ENCODE data around the gene TSHZ1.
"Not testable (repeated sequence)": the region's sequence is repeated elsewhere in the genome, so short reads cannot be mapped to it uniquely, and the experiment has no call there.

The TSHZ1 gene

DNA sequence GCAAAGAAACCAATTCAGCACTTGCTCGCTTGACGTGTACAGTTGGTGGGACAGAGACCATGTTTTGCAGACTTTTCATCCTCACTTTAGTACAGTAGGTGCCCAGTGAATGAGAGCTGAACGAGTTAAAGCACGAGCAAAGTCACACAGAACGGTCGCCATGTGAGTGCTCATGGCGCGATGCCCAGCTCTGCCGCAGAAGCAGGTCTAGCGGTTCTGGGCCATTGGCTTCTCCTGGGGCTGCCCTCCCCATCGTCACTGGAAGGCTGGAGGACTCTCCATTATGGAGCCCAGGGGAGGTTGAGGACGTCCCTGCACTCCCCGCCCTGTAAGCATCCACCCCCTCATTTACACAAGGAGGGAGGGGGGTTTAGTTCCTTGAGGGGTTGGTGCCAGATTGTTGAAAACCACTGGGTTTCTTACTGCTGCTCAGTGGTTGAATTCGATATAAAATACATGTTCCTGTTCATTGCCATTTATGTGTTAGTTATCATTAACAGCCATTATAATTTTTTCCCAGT is 26.6 kb upstream of the TSHZ1 start:
- no peak overlapping the region for H3K4me3 ChIP-seq (ENCODE audit: low read depth, low read length)
- DNase-seq (ENCODE audit: low read depth): no peak
- TF ChIP-seq, protein P1, sequence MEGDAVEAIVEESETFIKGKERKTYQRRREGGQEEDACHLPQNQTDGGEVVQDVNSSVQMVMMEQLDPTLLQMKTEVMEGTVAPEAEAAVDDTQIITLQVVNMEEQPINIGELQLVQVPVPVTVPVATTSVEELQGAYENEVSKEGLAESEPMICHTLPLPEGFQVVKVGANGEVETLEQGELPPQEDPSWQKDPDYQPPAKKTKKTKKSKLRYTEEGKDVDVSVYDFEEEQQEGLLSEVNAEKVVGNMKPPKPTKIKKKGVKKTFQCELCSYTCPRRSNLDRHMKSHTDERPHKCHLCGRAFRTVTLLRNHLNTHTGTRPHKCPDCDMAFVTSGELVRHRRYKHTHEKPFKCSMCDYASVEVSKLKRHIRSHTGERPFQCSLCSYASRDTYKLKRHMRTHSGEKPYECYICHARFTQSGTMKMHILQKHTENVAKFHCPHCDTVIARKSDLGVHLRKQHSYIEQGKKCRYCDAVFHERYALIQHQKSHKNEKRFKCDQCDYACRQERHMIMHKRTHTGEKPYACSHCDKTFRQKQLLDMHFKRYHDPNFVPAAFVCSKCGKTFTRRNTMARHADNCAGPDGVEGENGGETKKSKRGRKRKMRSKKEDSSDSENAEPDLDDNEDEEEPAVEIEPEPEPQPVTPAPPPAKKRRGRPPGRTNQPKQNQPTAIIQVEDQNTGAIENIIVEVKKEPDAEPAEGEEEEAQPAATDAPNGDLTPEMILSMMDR (IDR thresholded peaks at IDR 0.05; ENCODE audit: low read depth, low read length): no peak
- TF ChIP-seq, protein P2, sequence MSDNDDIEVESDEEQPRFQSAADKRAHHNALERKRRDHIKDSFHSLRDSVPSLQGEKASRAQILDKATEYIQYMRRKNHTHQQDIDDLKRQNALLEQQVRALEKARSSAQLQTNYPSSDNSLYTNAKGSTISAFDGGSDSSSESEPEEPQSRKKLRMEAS (IDR thresholded peaks at IDR 0.05; ENCODE audit: low read depth, low read length): no peak
- TF ChIP-seq POLR2A (IDR thresholded peaks at IDR 0.05; ENCODE audit: extremely low read depth, insufficient read length) (no peak), MYC (IDR thresholded peaks at IDR 0.05; ENCODE audit: low read depth, low read length) (no peak)

DNA sequence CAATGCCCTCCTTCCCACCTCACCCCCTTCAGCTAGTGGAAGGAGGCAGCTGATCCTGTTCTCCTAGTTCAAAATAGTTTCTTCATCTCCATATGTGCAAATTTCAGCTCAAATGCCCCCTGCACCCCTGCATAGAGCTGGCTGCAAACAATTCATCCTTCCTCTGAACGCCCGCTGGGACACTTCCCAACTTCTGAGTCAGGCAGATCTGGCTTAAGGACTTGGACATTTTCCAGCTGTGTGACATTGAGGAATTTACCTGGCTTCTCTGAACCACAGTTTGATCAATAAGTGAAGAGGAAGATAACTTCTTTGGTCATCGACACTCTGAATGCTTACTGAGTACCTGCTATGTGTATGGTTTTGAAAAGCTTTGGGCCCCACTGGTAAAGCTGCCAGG is 25.1 kb upstream of the TSHZ1 start:
- no peak overlapping the region for H3K4me3 ChIP-seq (ENCODE audit: low read depth, low read length)
- TF ChIP-seq, protein P1 (IDR thresholded peaks at IDR 0.05; ENCODE audit: low read depth, low read length): no peak
- TF ChIP-seq, protein P2 (IDR thresholded peaks at IDR 0.05; ENCODE audit: low read depth, low read length): no peak
- no peak for TF ChIP-seq MYC (IDR thresholded peaks at IDR 0.05; ENCODE audit: low read depth, low read length)
- TF ChIP-seq POLR2A (IDR thresholded peaks at IDR 0.05; ENCODE audit: extremely low read depth, insufficient read length): no peak
- DNase-seq (ENCODE audit: low read depth): no peak

DNA sequence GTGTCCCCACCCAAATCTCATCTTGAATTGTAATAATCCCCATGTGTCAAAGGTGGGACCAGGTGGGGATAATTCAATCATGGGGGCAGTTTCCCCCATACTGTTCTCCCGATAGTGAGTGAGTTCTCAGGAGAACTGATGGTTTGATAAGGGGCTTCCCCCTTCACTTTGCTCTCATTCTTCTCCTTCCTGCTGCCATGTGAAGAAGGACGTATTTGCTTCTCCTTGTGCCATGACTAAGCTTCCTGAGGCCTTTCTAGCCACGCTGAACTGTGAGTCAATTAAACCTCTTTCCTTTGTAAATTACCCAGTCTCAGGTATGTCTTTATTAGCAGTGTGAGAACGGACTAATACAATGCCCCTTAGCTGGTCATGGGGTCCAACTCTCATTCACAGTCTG is 22.9 kb upstream of the TSHZ1 start:
- not testable (repeated sequence) for H3K4me3 ChIP-seq (ENCODE audit: low read depth, low read length); DNase-seq (ENCODE audit: low read depth)

DNA sequence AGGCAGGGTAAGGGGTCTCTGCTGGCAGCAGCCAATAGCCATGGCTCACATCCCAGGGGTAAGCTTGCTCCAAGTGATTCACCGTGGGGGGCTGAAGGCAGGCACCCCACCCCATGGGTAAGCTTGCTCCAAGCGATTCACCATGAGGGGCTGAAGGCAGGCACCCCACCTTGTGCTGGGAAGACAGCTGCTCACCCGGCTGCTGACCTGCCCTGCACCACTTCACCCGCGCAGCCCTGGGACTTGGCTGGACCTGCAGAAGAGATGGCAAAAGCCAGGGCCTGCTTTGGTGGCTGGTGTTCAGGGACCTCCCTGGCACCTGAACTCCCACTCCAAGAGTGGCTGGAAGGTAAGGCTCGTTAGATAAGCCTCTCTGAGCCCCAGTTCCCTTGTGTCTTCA is 20.9 kb upstream of the TSHZ1 start:
- no peak for DNase-seq (ENCODE audit: low read depth)
- no peak overlapping the region for H3K4me3 ChIP-seq (ENCODE audit: low read depth, low read length)
- TF ChIP-seq POLR2A (IDR thresholded peaks at IDR 0.05; ENCODE audit: extremely low read depth, insufficient read length): no peak
- TF ChIP-seq, protein P2 (IDR thresholded peaks at IDR 0.05; ENCODE audit: low read depth, low read length): no peak
- TF ChIP-seq, protein P1 (IDR thresholded peaks at IDR 0.05; ENCODE audit: low read depth, low read length): no peak
- TF ChIP-seq MYC (IDR thresholded peaks at IDR 0.05; ENCODE audit: low read depth, low read length): no peak

DNA sequence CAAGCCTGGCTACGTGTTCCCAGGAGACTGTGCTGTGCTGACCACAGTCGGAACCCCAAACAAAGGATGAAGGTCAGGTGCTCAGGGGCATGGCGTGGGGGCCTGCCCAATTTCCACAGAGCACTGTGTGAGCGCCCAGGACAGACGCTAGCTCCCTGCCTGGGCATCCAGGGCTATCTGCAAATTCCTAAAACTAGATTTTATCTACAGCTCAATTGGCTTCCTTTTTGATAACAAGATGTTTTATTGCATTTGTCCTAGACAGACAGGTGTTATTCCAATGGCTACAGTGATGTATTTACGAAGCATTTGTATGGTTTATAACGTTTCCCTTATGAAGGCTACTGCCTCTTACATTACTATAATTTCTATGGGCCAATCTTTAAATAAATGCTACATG is 17.7 kb upstream of the TSHZ1 start:
- TF ChIP-seq MYC (IDR thresholded peaks at IDR 0.05; ENCODE audit: low read depth, low read length): no peak
- TF ChIP-seq, protein P1 (IDR thresholded peaks at IDR 0.05; ENCODE audit: low read depth, low read length): no peak
- TF ChIP-seq, protein P2 (IDR thresholded peaks at IDR 0.05; ENCODE audit: low read depth, low read length): no peak
- no peak for TF ChIP-seq POLR2A (IDR thresholded peaks at IDR 0.05; ENCODE audit: extremely low read depth, insufficient read length)
- H3K4me3 ChIP-seq (ENCODE audit: low read depth, low read length): no peak overlapping the region
- DNase-seq (ENCODE audit: low read depth): no peak

DNA sequence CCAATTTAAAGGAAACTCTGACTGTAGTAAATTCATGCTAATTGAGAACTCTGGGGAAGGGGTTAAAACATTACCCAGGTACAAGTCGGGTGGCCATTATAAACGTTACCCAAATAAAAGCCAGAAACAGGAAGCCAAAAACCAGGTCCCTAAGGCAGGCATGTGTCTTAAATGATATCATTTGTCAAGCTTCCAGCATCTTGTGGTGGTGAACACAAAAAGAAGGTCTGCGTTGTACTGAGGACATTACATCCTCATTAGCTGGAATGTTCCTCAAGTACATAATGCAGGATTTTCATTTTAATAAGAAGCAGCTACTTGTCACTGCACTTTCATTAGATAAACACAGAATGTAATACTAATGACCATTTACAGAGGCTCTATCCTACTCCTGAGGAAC is 12.6 kb upstream of the TSHZ1 start:
- no peak for DNase-seq (ENCODE audit: low read depth)
- H3K4me3 ChIP-seq (ENCODE audit: low read depth, low read length): no peak overlapping the region
- TF ChIP-seq, protein P2 (IDR thresholded peaks at IDR 0.05; ENCODE audit: low read depth, low read length): no peak

DNA sequence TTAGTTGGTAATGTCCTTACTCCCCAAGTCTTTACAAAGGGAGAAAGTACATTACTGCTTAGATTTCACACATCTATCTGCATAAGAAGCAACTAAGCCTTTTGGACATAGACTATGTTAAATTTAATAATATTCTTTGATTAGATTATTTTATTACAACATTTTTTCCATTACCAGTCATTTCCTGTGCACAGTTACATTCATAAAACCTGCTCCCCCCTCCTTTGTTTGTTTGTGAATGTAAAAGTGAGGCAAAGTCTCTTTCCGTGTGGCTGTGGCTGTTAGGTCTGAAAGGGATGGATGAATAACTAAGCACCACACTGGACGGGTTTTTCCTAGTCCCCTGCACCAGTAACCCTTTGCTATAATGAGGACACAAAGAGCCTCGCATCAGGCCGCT is 11.3 kb upstream of the TSHZ1 start:
- no peak overlapping the region for H3K4me3 ChIP-seq (ENCODE audit: low read depth, low read length)
- DNase-seq (ENCODE audit: low read depth): no peak
- no peak for TF ChIP-seq MYC (IDR thresholded peaks at IDR 0.05; ENCODE audit: low read depth, low read length)
- TF ChIP-seq POLR2A (IDR thresholded peaks at IDR 0.05; ENCODE audit: extremely low read depth, insufficient read length): no peak
- TF ChIP-seq, protein P1 (IDR thresholded peaks at IDR 0.05; ENCODE audit: low read depth, low read length): no peak
- TF ChIP-seq, protein P2 (IDR thresholded peaks at IDR 0.05; ENCODE audit: low read depth, low read length): no peak
